NCI-H2081 (cell line): ENCODE results near the gene ZNF410.
"Not testable (repeated sequence)": the region's sequence is repeated elsewhere in the genome, so short reads cannot be mapped to it uniquely, and the experiment has no call there.

ENCODE experiments used
- DNase-seq, 2 experiments: peaks; one replicate each; lab custom pipeline; 2025; lab: John Stamatoyannopoulos, UW

ZNF410 gene

DNA sequence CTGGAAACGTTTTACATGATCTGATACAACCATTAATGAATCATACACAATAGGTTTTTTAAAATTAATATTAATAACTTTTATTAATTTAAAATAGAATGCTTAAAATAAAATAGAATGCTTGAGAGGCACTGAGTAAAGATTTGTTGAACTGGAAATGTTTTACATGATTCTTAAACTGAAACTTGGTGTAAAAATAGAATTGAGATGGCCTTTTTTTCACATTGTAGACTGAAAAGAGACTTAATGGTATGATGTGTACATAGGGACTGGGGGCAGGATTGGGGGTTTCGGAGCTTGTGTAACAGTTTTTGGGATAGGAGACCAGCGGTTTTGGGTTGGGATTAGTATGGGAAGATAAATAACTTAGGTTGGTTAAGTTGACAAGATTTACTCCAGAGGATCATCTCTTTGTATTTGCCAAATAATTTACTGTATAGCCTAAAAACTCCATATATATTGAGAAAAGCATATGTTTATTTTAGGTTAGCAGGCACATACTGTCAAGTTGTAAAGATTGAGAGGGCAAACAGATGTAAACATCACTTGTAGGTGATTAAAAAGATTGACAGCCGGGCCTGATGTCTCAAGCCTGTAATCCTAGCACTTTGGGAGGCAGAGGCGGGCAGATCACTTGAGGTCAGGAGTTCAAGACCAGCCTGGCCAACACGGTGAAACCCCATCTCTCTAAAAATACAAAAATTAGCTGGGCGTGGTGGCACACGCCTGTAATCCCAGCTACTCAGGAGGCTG lies 2.0 kb upstream of the ZNF410 start:
- no peak for DNase-seq

DNA sequence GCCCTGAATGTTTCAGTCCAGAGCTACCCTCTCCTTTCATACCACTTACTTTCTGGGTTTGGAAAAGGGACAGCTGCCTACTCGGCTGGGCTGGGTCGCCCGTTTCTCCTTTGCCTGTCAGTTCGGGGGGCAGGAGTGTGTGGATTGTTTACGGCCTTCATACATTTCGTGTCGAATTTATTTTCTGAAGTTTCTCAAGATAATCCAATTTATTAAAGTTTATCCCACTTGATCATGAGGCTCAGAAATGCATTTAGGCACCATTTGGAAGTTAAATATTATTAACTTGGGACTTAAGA lies 608 bp downstream of the ZNF410 start:
- no peak for DNase-seq

DNA sequence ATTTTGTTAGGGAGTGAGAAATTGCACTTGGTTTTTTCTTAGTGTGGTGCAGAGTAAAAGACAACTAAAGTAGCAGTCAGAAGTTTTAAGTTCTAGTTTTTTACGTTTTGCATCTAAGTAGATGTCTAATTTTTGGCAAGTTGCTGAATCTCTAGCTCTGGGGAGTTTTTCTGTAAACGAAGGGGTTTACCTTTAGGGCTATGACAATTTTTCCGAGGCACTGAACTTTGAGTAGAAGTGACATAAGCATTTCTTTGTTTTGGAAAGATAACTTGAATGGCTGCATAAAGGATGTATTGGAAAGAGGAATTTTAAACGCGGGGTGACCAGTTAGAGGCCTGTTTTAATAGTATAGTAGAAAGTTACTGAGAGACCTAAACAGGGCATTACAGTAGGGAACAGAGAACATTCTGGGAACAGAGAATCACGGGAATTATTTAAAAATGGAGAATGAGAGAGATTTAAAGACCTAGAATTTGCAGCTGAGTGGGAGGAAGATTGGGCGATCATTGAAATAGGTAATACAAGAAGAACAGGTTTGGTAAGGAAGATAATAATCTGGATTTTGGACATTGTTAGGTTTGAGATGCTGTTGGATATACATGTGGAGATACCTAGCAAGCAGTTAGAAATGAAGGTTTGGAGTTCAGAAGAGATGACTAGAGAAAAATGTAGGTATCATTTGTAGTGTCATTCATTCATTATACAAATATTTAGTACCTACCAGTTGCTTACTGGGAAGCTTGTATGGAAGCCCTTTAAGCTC lies 1.2 kb downstream of the ZNF410 start:
- no peak for DNase-seq

DNA sequence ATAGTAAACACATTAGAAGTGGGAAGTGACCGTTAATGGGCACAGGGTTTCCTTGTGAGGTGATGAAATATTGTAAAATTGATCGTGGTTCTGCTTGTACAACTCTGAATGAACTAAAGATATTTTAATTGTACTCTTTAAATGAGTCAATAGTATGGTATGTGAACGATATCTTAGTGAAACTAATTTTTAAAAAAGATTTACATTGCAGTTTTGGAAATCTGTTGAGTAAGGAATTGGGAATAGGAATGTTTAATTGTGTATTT lies 1.7 kb downstream of the ZNF410 start:
- DNase-seq: no peak

DNA sequence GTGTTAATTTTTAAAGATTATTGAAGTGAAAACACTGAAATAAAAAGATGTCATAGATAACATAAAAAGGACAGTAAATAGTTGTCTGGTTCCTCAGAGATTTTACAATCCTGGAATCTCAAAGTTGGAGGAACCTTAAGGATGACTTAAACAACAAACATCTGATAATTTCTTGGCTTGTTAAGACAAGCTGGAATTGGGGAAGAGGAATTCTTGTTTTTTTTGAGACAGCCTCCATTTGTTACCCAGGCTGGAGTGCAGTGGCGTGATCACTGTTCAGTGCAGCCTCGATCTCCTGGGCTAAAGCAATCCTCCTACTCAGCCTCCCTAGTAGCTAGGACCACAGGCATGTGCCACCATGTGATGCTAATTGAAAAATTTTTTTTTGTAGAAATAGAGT lies 2.3 kb downstream of the ZNF410 start:
- DNase-seq: no peak

DNA sequence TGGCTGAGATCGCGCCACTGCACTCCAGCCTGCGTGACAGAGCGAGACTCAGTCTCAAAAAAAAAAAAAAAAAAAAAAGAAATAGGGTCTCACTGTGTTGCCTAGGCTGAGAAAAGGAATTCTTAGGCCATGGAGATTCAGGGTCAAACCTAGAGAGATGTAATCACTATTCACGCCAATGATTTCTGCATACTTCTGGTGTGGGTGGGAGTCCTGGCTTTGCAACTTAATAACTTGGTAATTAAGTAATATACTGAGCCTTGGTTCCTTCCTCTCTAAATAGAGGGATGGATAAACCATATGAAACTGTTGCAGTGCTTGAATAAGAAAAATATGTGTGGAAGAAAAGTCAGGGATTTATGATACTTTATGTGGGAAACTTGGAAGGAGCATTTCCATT lies 2.7 kb downstream of the ZNF410 start:
- DNase-seq: no peak

DNA sequence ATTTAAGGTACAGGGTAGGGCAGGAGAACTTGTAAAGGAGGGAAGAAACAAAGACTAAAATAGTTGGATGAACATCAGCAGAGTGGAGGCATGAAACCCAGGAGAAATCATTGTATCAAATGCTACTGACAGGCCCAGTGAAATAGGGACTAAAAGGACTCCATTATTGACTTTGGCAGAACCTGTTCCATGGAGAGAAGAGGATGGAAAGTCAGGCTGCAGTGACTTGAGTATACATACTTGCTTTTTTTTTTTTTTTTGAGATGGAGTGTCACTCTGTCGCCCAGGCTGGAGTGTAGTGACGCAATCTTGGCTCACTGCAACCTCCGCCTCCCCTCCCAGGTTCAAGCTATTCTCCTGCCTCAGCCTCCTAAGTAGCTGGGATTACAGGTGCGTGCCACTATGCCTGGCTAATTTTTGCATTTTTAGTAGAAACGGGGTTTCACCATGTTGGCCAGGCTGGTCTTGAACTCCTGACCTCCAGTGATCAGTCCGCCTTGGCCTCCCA lies 7.6 kb downstream of the ZNF410 start:
- not testable (repeated sequence) for DNase-seq

DNA sequence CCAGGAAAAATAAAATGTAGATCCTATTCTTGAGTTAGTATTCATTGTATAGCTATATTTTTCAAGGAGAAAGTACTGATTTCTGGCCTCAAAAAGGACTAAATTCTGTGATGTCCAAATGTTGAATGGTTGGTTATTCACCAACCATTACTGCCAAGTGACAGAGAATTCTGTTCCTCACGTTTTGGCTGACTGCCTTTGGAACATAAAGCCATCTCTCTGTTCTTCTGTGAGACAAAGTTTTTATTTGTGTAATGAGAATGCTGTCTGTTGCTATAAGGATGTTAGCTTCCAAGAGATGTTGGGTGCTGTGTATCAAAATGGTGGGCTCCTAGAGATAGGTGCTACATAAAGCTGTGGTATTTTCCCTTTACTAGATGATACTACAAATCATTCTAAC lies 9.3 kb downstream of the ZNF410 start:
- DNase-seq: no peak

DNA sequence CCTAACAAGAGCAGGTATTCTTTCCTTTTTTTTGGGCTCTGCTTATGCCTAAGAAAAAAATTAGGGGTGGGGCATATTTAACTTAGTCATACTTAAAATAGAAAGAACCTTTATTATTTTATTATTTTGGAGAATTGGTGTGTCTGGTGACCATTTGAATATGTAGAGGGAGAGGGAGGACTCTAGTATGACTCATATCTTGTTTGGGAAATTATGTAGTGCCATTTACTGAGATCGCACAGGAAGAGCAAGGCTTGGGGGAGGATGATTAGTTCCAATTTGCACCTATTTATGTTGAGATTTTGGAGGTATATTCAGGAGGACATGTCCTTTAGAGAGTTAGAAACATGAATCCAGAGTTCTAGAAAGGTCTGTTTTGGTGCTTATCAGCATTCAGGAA lies 9.9 kb downstream of the ZNF410 start:
- DNase-seq: no peak

DNA sequence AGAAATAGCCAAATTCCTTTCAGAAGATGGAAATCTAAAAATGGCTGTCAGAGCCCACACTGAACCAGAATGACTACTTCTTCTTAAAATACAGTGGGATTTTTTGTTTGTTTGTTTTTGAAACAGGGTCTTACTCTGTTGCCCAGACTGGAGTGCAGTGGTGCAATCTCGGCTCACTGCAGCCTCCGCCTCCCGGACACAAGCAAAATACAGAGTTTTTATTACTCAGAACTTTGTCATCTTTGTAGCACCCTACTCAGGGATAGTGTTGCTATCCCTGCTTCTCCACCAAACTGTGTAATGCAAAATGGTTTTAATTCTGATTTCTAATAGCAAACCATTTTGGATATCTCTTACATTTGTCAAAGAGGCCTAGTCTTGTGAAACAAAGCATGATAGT lies 16.4 kb downstream of the ZNF410 start:
- no peak for DNase-seq

DNA sequence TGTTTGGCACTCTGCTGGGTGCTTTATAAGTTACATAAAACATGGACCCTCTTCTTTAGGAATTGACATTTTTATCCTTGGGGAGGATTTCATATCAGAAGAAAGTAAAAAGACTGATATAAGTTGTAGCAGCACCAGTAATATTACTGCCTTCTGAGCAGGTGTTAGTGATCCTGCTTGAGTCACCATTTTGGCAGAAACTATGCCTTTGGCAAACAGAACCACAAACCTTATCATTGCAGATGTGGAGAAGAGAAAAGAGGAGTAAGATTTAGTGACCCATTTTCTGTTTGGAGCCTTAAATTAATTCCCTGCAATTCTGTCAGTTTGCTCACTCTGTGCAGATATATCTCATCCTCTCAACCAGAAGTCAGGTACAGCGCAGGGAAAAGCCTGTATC lies 23.0 kb downstream of the ZNF410 start:
- DNase-seq: no peak

DNA sequence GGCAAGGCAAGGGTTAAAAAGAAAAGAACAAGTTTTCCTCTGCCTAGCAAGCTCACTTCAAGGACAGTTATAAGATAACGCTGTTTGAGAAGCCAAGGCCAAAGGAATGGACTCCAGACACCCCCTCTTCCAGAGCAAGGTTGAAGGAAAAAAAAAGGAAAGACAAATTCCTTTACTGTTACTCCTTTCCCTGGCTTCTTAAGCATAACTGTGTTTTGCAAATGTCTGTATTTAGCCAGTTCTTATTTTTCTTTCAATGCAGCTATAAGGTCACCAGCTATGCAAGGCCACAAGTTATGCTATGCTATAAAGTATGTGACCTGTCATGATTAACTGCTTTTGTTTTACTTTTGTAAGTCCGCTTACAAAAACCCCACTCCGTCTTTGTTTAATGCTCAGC lies 26.6 kb downstream of the ZNF410 start:
- no peak for DNase-seq

DNA sequence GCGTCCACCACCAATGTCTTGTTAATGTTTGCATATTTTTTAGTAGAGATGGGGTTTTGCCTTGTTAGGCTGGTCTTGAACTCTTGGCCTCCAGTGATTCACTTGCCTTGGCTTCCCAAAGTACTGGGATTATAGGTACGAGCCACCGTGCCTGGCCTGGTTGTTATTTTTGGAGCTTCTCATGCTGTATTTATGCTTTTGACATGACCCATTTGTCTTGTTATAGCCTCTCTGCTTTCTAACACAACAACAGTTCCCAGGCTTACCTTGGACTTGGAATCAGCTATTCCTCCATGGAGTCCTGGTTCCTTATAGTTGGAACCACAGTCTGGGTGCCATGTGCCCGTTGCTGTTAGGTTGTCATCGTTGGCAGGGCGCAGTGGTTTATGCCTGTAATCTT lies 29.7 kb downstream of the ZNF410 start:
- DNase-seq: no peak

DNA sequence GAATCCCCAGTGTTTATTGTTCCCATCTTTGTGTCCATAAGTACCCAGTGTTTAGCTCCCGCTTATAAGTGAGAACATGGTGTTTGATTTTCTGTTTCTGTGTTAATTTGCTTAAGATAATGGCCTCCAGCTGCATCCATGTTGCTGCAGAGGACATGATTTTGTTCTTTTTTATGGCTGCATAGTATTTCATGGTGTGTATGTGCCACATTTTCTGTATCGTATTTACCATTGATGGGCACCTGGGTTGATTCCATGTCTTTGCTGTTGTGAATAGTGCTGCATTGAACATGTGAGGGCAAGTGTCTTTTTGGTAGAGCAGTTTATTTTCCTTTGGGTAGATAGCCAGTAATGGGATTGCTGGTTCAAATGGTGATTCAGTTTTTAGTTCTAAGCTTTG lies 32.8 kb downstream of the ZNF410 start:
- DNase-seq: not testable (repeated sequence)

DNA sequence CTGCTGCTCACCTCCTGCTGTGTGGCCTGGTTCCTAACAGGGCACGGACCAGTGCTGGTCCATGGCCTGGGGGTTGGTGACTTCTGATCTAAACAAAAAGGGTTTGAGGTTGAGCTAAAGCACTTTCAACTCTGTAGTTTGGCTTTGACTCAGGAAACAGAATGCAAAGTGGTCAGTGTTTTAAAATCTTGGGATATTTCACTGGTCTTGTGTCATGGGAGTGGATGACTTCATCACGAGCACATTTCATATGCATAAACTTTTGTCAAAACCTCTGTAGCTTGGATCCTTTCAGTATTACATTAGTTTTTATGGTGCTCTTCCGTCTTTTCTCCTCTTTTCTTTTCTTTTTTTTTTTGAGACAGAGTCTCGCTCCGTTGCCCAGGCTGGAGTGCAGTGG lies 37.7 kb downstream of the ZNF410 start:
- DNase-seq: no peak

DNA sequence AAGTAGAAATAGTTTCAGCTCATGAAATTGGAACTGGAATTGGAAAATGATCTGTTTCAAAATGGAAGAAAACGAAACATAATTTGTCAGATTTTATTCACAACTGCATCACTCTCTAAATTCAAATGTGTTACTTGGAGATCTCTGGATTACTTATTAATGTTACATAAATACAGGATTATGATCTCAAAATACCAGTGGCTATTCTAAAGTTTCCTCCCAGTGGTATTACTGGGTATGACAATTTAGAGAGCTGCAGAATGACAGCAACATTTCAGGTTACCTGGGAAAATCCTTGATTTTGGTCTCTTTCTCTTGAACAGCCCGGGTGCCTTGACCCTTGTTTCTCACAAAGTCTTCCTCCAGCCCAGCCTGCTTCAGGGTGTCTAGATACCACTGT lies 49.0 kb downstream of the ZNF410 start:
- DNase-seq: no peak

DNA sequence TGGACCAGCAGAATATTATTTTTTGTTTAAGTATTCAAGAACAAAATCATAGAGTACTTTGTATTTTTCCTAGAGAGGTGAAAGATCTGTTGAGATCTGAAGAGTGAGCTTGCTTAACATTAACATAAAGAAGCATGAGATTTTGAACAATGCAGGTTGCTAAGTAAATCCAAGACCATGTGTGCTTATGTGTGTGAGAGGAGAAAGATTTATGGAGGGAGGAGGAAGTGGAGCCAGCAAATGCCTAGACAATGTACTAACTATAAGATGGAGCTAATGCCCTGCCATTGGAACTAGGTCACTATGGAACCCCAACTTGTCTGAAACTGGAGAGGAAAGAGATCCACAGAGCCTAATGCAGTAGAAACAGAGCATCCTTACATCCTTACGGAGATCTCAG lies 49.9 kb downstream of the ZNF410 start:
- no peak for DNase-seq

DNA sequence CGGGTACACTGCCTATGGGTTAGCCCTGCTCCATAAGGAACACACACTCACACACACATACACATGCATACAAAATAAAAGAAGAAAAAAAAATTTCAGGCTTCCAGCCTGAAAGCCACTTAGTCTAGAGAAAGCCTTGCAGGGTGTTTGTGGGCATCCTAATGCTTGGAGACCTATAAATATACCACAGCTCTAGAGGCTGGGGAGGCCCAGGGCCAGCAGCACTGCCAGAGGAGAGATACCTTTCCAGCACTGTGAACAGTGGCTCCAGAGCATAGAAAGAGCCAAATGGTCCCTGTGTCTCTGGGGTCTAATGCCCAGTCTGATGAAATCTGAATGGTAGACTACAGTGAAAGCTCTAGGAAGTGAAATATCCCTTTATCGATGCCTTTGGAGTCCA lies 50.4 kb downstream of the ZNF410 start:
- no peak for DNase-seq

DNA sequence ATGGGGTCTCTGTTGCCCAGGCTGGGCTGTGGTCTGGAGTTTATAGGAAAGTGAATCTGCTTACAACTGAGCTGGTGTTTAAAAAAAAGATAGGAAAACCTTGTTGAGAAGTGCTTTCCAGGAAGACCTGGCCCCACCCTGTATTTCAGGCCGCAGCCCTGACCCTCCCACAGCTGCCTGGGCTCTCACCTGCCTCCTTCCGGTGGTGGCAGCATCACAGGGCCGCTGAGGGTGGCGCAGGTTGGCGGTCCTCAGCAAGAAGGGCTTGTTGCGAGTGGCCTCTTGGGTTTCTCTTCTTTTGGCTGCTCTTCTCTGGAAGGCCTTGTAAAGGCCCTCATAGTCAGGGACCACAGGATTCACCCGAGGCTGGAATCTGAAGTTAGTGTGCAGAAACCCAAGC lies 55.5 kb downstream of the ZNF410 start:
- no peak for DNase-seq

DNA sequence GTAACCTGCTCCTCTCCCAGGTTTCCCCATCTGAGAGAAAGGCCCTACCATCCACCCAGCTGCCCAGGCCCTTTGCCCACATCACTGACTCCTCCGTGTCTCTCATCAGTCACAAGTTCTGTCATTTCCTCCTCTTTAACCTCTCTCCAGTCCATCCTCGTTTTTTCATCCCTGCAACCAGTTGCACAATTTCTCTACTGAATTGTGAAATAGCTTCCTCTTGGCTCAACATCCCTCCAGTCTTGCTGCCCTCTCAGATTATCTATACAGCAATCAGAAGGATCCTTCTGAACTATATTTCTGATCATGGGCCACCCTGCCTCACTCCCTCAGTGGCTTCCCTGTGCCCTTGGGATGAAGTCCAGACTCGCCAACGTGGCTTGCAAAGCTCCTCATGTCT lies 56.4 kb downstream of the ZNF410 start:
- no peak for DNase-seq

DNA sequence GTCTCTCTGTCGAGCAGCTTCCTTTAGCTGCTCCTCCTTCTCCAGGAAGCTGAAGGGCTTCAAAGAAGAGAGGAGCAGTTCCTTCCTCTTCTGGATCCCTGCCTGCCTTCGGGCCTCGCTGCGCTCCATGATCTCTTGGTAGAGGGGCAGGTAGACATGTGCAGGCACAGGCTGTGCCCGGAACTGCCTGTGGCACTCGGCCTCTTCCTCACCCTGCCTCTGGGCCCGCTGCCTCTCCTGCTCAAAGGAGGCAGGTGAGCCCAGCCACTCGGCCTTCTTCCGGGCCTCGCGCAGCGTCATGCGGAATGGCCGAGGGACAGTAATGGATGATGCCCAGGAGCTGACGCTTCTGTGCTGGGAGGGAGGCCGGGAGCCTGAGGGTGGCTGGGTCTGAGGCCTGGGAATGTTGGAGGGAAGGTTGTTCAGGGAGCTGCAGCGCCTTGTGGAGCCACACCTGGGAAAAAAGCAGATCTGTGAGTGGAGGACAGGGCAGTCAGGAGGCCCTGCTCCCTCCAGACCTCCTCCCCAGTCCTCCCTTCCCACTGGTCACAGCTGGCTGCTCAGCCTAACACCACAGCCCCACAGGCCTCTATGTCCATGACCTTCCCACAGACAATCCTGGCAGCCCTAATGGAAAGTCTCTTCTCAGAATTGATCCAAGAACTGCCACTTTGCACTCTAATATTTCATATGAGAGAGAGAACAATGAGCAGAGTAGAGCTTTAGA lies 57.9 kb downstream of the ZNF410 start:
- DNase-seq: no peak

DNA sequence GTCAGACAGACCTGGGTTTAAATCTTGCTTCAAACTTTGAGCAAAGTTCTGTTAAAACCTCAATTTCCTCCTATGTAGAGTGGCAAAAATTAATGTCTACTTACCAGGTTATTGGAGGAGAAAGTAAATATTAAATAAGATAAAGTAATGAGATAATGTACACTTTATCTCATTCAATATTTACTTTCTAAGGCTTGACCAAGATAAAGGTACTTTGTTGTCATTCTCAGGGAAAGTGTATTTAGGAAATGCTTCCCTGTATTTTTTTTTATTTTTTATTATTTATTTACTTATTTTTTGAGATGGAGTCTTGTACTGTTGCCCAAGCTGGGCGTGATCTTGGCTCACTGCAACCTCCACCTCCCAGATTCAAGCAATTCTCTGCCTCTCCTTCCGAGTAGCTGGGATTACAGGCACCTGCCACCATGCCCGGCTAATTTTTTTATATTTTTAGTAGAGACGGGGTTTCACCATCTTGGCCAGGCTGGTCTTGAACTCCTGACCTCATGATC lies 58.6 kb downstream of the ZNF410 start:
- DNase-seq: no peak
